SIG-M5 (cell line): ENCODE data around the gene HAP1.

ENCODE experiments used
- DNase-seq: peaks from one replicate; lab custom pipeline; 2025; lab: John Stamatoyannopoulos, UW

Gene HAP1

DNA sequence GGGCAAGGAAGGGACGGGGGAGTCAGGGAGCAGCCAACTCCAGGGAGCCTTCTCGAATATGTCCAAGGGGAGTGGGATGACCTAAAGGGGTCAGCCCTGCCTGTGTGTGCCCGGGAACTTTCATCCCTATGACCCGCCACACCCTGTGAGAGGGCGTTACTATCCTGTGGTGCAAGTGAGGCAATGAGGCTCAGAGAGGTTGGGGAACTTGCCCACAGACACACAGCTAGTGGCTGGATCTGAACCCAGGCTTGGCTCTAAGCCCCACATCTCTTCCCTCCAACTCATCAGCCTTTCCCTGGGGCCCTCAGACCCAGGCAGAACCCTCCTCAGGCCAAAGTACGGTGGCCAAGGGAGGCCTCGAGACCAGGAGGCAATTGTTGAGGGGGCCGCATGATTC is 28.9 kb upstream of the HAP1 start:
- no peak for DNase-seq

DNA sequence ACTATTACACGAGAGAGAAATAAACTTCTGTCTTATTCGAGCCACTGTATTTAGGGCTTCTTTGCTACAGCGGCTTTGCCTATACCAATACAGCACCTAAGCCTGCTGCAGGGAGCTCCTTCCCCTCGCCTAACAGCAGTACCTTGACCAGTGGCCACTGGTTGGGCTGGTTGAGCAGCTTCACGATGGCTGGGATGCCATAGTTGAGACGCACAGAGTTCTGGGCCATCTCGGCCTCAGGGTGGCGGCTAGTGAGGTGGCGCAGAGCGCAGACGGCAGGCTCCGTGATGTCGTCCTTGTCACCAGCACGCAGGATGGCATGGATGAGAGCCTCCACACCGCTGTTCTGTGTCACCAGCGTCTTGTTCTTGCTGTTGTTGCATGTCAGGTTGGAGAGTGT is 28.4 kb upstream of the HAP1 start:
- no peak for DNase-seq

DNA sequence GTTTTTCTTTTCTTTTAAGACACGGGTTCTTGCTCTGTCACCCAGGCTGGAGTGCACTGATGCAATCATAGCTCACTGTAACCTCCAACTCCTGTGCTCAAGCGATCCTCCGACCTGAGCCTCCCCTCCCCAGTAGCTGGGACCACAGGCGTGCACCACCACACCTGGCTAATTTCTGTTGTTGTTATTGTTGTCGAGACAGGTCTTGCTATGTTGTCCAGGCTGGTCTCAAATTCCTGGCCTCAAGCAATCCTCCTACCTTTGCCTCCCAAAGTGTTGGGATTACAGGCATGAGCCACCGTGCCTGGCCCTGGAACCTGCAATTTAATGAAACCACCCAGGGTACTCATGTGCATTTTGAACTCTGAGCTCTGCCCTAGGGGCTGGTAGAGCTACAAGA is 27.9 kb upstream of the HAP1 start:
- DNase-seq: no peak

GRCh38 chr17:41760878-41761277 is 26.4 kb upstream of the HAP1 start:
- DNase-seq: no peak

GRCh38 chr17:41758601-41759000 is 24.2 kb upstream of the HAP1 start:
- no peak for DNase-seq

- no peak for DNase-seq
These were observed 19.6 kb upstream of the HAP1 start for GRCh38 chr17:41754066-41754465.

- no peak for DNase-seq
These were observed 16.8 kb upstream of the HAP1 start for GRCh38 chr17:41751288-41751687.

DNA sequence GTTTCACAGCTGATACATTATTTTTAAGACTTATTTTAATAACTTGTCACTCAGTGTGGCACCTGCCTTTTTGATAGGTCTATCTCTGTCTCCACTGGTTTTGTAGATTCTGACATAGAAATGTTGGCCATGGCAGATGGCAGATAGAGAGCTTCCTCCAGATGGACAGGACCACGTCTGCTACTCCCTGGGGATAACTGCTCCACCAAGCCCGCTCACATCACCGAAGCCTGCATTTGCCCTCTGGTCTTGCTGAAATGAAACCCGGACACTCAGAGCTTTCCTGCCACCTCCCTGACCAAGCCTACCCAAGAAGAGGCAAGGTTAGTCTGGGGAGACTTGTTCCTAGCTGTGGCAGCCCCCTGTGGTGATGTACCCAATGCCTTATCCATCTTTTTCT is 16.4 kb upstream of the HAP1 start:
- DNase-seq: no peak

GRCh38 chr17:41748275-41748674 is 13.8 kb upstream of the HAP1 start:
- DNase-seq: no peak

DNA sequence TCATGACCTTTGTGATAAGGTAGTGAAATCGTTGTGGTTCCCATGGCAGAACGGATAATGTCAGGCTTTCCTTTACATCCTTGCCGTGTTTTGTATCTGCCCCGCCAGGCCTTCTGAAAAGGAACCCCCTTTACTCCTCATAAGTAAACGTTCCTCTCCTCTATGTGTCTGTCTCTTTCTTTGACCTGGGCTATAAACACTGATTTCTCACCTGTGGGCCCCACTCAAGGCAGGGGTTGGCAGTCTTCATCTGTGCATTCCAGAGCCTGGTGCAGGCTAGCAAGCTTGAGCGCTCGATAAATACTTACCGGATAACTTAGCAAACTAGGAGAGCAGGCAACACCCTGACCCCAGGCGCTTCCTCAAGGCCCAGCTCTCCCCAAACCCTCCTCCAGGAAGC is 7.3 kb upstream of the HAP1 start:
- DNase-seq: no peak

- no peak for DNase-seq
These were observed 6.1 kb upstream of the HAP1 start for GRCh38 chr17:41740506-41740905.

GRCh38 chr17:41739661-41740352 is 5.4 kb upstream of the HAP1 start:
- DNase-seq: no peak

- DNase-seq: no peak
These were observed 4.3 kb upstream of the HAP1 start for GRCh38 chr17:41738801-41739112.

GRCh38 chr17:41738077-41738800 is 3.8 kb upstream of the HAP1 start:
- no peak for DNase-seq

GRCh38 chr17:41737680-41738023 is 3.2 kb upstream of the HAP1 start:
- DNase-seq: no peak

GRCh38 chr17:41736983-41737679 is 2.7 kb upstream of the HAP1 start:
- no peak for DNase-seq

- DNase-seq: no peak
These were observed 1.3 kb upstream of the HAP1 start for GRCh38 chr17:41735744-41736143.

DNA sequence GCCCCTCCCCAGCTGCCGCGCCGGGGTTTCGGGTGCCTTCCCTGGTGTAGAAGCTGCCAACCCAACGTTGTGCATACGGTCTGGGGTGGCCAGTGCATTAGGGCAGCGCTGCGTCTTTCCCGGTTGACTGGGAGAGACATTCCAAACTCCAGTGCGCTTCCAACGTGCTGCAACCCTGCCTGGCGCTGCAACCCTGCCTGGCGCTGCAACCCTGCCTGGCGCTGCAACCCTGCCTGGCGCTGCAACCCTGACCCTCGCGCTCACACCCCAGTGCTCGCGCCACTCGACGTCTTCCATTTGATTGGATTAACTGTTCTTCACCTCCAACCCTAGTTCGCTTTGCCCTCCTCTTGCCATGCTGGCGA is 488 bp upstream of the HAP1 start:
- no peak for DNase-seq

DNA sequence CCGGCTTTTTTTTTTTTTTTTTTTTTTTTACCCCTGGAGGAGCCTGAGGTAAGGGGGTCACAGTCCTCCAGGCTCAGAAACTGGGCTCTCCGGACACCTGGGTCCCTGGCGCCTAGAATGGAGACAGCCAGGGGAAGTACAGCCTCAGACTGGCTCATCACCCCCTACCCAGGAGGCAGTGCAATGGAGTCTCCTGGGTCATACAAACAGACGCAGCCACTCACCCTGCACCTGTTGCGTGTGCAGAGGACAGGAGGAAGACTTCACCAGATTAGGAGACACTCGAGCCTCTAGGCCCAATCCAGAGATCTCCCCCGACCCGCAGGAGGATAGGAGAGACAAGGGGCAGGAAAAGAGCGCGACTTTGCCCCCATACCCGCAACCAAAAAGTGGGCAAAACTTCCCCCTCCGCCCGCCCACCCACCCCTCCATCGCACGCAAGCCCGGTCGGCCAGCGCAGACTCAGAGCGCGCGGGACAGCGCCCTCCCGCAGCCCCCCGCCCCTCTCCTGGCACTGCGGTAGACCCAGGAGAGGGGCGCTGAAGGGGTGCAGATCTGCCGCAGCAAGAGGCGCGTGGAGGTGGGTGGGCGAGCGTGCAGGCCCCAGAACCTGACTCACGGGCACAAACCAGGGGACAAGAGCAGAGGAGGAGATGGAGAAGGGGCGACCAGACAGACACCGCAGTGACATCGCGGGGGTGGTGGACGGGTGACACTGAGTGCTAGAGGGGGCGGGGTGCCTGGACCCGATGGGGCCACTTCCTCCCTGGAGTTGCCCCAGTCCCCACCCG is 900 bp downstream of the HAP1 start:
- DNase-seq: no peak

GRCh38 chr17:41731836-41732235 is 2.6 kb downstream of the HAP1 start:
- no peak for DNase-seq

DNA sequence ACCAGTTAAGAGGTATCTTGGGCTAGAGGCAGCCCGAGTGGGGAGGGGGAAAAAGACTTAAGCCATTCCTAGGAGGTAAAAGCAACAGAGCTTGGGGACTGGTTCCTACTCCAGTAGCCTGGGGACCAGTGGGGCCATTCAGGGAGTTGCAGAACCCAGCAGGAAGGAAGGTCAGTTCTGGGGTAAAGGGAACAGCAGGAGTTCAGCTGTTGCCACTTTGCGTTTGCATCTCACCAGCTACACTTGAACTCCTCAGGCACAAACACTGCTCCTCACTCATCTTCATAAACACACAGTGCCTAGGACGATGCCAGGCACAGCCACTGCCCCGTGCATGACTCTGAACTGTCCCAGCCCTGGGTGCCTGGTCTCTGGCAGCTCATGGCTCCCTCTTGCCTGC is 4.0 kb downstream of the HAP1 start:
- no peak for DNase-seq

DNA sequence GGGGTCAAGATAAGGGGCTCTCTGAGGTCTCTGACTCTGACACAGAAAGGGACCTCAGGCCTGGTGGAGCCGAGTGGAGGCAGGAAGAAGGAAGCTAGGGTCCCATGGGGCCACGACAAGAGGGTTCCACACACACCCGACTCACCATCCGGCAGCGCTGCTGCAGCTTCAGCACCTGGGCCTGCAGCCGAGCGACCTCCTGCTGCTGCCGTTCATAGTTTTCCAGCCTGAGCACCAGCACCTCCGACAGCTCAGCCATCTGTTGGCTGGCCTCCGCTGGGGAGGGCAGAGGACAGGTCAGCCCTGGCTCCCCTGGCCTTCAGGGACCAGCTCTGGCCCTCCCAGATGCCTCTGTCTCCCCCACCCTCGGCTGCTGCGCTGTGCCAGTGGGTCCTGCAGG is 6.4 kb downstream of the HAP1 start:
- no peak for DNase-seq

GRCh38 chr17:41725134-41725533 is 9.3 kb downstream of the HAP1 start:
- no peak for DNase-seq
